Stimulated activated CD8-positive, alpha-beta memory T cell treated with anti-CD3 and anti-CD28 coated beads, Interleukin-12 subunit alpha, Interleukin-12 subunit beta, amount 100 ng/mL, for 4 hours (primary cell): ENCODE measurements around the gene CELA1.
"Not testable (repeated sequence)": the region's sequence is repeated elsewhere in the genome, so short reads cannot be mapped to it uniquely, and the experiment has no call there.

Source experiments
- DNase-seq: peaks from one replicate; pipeline ENCODE4 v3.0.0-alpha.2; 2020; ENCODE audit warnings: low read depth

Gene CELA1

GRCh38 chr12:51311389-51311788, 35.1 kb downstream of the CELA1 start:
- DNase-seq, result no peak

DNA sequence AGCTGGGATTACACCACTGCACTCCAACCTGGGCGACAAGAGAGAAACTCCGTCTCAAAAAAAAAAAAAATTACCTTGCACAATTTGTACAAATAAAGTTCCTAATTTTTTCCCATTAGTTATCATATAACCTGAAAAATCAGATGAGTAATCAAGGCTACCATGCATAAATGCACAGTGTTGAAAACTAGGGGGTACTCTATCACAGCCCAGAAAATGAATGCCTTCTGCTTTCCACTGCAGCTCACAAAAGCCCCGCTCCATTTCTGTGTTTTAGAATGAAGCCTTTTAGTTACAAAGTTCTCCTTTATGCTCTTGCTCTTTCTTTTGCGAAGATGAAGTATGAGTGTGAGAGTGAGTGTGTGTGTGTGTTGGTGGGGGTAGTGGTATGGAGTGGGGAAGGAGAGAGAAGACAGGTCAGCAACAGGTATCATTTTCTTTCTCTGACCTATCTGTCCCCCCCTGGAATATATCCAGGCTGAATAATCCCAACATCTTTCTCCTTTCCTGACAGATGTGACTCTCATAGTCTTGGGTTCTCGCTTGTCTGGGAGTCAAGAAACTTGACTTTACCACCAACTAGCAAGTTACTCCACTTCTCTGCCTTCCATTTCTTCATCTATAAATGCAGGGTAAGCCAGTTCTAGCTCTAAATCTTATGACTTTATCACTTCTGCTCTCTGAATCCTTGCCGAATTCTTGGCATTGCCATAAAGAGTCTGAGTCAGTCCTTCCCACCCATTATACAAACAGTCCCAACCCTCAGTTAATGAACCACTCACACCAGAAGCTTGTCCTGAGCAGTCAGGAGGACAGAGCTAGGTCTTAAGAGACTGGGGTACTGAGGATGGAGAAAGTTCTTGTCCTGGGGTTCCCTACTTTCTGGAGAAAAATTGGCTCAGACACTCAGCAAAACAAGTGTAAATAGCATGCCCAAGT, 38.6 kb downstream of the CELA1 start:
- no peak for DNase-seq

GRCh38 chr12:51306507-51306906, 40.0 kb downstream of the CELA1 start:
- no peak for DNase-seq

DNA sequence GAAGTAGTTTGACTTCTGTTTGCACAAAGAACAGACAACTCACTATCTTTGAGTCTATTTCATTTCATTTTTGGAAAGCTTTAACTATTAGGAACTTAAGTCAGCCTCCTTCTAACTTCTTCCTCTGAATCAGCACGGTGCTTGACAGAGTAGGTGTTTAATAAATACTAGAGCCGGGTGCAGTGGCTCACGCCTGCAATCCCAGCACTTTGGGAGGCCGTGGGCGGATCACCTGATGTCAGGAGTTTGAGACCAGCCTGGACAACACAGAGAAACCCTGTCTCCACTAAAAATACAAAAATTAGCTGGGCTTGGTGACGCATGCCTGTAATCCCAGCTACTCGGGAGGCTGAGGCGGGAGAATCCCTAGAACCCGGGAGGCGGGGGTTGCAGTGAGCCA, 45.7 kb downstream of the CELA1 start:
- not testable (repeated sequence) for DNase-seq

GRCh38 chr12:51295651-51296050, 50.8 kb downstream of the CELA1 start:
- DNase-seq, result no peak

DNA sequence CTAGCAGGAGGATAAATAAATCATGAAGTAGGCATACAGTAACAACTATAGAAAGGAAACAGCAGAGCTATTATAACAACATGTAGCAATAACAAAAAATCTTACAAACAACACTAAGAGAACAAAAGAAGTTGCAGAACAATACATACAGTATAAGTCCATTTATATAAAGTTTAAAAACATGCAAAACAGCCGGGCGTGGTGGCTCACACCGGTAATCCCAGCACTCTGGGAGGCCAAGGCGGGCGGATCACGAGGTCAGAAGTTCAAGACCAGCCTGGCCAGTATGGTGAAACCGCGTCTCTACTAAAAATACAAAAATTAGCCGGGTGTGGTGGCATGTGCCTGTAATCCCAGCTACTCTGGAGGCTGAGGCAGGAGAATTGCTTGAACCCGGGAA, 52.4 kb downstream of the CELA1 start:
- DNase-seq, result not testable (repeated sequence)

DNA sequence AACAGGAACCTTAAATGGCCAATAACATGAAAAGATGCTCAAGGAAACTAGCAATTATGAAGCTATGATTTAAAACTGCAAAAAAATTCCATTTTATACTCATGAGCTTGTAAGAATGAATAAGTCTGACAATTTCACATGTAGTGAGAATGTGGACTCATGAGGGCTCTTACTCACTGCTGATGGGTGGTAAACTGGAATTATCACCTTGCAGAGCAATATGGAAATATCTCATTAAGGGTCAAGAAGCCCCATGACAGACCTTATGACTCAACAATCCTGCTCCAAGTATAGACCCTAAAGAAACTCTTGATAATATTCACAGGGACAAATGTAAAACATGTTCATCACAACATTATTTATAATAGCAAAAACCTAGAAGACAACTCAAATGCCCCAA, 52.8 kb downstream of the CELA1 start:
- DNase-seq, result no peak

GRCh38 chr12:51291603-51292513, 54.6 kb downstream of the CELA1 start:
- DNase-seq, result not testable (repeated sequence)

- DNase-seq, result no peak
These were observed 60.6 kb downstream of the CELA1 start for GRCh38 chr12:51285843-51286242.

DNA sequence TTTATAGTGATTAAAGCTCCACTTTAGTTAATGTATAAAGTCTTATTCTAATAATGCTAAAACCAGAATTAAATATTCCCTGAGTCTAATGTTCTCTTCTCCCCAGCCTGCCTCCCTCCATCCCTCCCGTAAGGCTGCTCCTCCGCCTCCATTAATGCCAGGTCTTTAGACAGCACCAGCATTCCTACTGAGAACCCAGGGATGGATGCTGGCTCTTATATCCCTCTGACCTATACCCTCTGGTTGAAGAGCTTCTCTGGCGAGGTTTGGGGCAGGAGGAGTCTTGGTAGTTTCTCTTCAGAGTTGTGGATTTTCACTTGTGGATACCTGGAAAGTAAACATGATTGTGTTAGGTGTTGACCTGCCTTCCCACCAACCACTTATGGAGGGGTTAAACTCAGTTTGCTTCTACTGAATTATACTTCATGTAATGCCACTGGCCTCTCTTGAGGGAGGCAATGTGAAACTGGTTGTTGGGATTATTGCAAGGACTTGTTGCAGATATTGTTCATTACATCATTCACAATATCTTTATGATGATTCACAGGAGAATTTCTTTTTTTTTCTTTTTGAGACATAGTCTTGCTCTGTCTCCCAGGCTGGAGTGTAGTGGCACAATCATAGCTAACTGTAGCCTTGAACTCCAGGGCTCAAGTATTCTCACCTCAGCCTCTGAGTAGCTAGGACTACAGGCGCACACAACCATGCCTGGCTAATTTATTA, 65.1 kb downstream of the CELA1 start:
- DNase-seq, result no peak
